Upper lobe of left lung (tissue), 6 donors: ENCODE results near the gene FHIT. TPM values are rescaled to one million over a fixed set of nuclear protein-coding genes. Genes with fewer than 3 reads are reported as not detected.

Experiments used
- ATAC-seq, 2 donors: fragments of 200-7000 bp; cut with Tn5 transposase; one replicate each; pipeline ENCODE4 v1.9.1; 2022; ENCODE audit warnings: mild to moderate bottlenecking in 2 of 2, moderate library complexity in 2 of 2; ENCODE audit not compliant: low FRiP score in 2 of 2
- DNase-seq, 2 donors: peaks; one replicate each; pipeline ENCODE4 v3.0.0-alpha.2; 2019 to 2020
- H3K27ac ChIP-seq, 4 donors: fragments of 200-600 bp; sonication (generic); one replicate each; pipeline ENCODE4 v1.5.1; 2016 to 2019
- H3K27me3 ChIP-seq, 4 donors: fragments of 200-600 bp; sonication (generic); one replicate each; pipeline ENCODE4 v1.5.1; 2017 to 2019
- H3K36me3 ChIP-seq, 4 donors: fragments of 200-600 bp; sonication (generic); one replicate each; pipeline ENCODE4 v1.5.1; 2016 to 2019
- H3K4me1 ChIP-seq, 4 donors: fragments of 200-600 bp; sonication (generic); one replicate each; pipeline ENCODE4 v1.5.1; 2018 to 2019
- H3K4me3 ChIP-seq, 4 donors: fragments of 200-600 bp; sonication (generic); one replicate each; pipeline ENCODE4 v1.5.1; 2017 to 2019; ENCODE audit warnings: mild to moderate bottlenecking in 2 of 4, moderate library complexity in 1 of 4
- H3K9me3 ChIP-seq, 4 donors: fragments of 200-600 bp; sonication (generic); one replicate each; pipeline ENCODE4 v1.5.1; 2018 to 2019
- EP300 ChIP-seq, 4 donors: sonication (generic); formaldehyde crosslinking; IDR thresholded peaks; one replicate each; pipeline ENCODE4 v1.5.1; 2017; ENCODE audit warnings: antibody characterized with exemption in 4 of 4, control low read depth in 2 of 4
- POLR2A ChIP-seq, 4 donors: fragments of 450-650 bp; IDR thresholded peaks; one replicate each; pipeline ENCODE4 v1.5.1; 2016 to 2017; ENCODE audit warnings: antibody characterized with exemption in 4 of 4, mild to moderate bottlenecking in 2 of 4
- POLR2AphosphoS5 ChIP-seq, 2 donors: sonication (generic); formaldehyde crosslinking; IDR thresholded peaks; one replicate each; pipeline ENCODE4 v1.5.1; 2017; ENCODE audit warnings: antibody characterized with exemption in 2 of 2
- WGBS, 2 donors: methylation state at CpG; one replicate each; pipeline ENCODE4 v1.1.5; 2017 to 2018; 5-methylcytosine and 5-hydroxymethylcytosine counted together
- total RNA-seq, 6 donors: library from RNA; depleted of rRNA in 4 of 6; stranded (reverse); fragments of >200 nt in 4 of 6; gene quantifications; one replicate each; pipeline versions ENCODE4 v1.1.0 to v1.2.1, GENCODE V29; 2016 to 2021
- TF ChIP-seq, protein P1 (sequence below), 6 experiments: fragments of 450-650 bp in 4 of 6; fragments of 200-600 bp in 2 of 6; sonication (generic) in 2 of 6; IDR thresholded peaks; one replicate each; pipeline ENCODE4 v1.5.1; 2016 to 2019; ENCODE audit warnings: antibody characterized with exemption in 6 of 6
- donor health status: DM: no; HTN: no; CAD: no; lungs with moderate emphysema.
- donor health status: DM: no; HTN: yes; CAD: no; lungs with severe emphysema.

The FHIT gene
- total RNA-seq, 6 donors from 2014 or later, result 6.8 to 56.6 (median 11.1) TPM

DNA sequence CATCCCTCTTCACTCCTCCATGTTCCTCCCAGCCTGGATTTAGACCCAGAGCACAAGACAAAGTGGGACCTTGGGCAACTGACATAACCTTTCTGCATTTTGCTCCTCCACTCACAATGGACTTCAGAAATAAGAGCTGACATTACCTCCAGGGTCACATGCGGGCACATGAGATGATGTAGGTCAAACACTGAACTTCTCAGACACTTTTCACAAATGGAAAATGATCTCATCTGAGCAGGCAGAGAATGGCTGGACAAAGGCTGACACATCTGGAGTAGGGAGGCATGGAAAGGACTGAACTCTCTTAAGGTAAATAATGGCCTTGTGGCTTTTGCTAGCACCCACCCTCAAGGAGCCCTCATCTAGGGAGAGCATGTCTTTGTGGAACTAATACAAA is 1352.2 kb downstream of the FHIT start:
- Histone ChIP-seq H3K4me1 (no peaks in the 10 kb centered on the region), H3K27me3 (no peaks in the 10 kb centered on the region), H3K27ac (no peak overlapping the region), H3K4me3 (no peak overlapping the region), H3K9me3 (no peaks in the 10 kb centered on the region), H3K36me3 (no peaks in the 10 kb centered on the region)
- TF ChIP-seq EP300 (IDR thresholded peaks at IDR 0.05) (no peak), POLR2A (IDR thresholded peaks at IDR 0.05) (no peak), POLR2AphosphoS5 (IDR thresholded peaks at IDR 0.05) (no peak)
- TF ChIP-seq, protein P1, sequence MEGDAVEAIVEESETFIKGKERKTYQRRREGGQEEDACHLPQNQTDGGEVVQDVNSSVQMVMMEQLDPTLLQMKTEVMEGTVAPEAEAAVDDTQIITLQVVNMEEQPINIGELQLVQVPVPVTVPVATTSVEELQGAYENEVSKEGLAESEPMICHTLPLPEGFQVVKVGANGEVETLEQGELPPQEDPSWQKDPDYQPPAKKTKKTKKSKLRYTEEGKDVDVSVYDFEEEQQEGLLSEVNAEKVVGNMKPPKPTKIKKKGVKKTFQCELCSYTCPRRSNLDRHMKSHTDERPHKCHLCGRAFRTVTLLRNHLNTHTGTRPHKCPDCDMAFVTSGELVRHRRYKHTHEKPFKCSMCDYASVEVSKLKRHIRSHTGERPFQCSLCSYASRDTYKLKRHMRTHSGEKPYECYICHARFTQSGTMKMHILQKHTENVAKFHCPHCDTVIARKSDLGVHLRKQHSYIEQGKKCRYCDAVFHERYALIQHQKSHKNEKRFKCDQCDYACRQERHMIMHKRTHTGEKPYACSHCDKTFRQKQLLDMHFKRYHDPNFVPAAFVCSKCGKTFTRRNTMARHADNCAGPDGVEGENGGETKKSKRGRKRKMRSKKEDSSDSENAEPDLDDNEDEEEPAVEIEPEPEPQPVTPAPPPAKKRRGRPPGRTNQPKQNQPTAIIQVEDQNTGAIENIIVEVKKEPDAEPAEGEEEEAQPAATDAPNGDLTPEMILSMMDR (IDR thresholded peaks at IDR 0.05), result no peak
- 100% methylated on average over 1 of the region's 1 CpG for WGBS, 2 donors
- ATAC-seq, result no peak
- DNase-seq, result no peak

DNA sequence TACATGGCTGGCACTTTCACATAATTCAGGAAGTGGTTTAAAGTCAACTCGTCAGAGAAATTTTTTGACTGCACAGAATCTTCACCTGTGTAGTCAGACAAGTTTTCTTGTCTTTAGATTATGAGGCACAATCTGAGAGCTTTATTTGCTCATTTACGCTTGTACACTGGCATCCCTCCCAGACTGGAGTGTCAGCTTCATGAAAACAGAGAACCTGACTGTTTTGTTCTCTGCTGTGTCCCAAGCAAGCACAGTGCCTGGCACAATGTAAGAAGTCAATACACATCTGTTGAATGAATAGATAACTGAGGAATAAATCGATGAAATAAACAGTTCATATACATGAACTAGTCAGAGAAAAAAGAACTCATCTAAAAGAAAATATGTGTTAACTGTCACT is 1355.3 kb downstream of the FHIT start:
- Histone ChIP-seq H3K36me3 (no peaks in the 10 kb centered on the region), H3K27me3 (no peaks in the 10 kb centered on the region), H3K4me3 (no peak overlapping the region), H3K9me3 (no peaks in the 10 kb centered on the region), H3K27ac (no peak overlapping the region), H3K4me1 (no peaks in the 10 kb centered on the region)
- DNase-seq (no peak), ATAC-seq (no peak)
- WGBS, 2 donors, result 46 to 66% methylated on average over 3 of the region's 3 CpGs
- TF ChIP-seq, protein P1 (IDR thresholded peaks at IDR 0.05), result no peak
- TF ChIP-seq POLR2AphosphoS5 (IDR thresholded peaks at IDR 0.05), result no peak
- no peak for TF ChIP-seq POLR2A (IDR thresholded peaks at IDR 0.05)
- TF ChIP-seq EP300 (IDR thresholded peaks at IDR 0.05), result no peak

DNA sequence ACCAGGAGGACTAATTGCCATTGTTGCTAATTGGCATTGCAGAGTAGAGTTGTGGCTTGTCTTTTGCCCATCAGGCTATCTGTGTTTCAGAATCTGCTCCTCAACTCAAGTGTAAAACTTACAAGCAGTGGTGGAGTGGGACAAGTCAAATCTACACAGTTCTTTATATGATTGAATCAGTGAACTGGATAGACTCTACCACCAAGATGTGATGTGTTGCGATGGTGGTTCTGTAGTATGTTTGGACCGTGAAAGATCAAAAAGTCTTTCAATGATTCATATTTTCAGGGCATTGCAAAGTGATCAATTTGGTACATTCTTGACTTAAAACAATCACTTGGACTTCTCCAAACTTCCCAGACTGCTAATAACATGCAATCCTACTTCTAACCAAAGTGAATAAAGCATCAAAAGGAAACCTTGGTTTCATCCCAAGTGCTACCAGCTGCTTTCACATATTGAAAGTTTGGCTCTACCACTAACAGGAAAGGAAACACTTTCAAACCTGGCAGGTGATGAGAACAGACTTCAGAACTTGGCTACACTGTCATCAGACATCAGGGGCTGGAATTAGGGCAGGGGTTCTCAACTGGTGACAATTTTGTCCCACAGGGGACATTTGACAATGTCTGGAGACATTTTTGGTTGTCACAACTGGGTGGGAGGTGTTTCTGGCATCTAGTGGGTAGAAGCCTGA is 1356.7 kb downstream of the FHIT start:
- no peak overlapping the region for H3K27ac ChIP-seq
- H3K4me1 ChIP-seq, result no peaks in the 10 kb centered on the region
- H3K4me3 ChIP-seq, result no peak overlapping the region
- TF ChIP-seq, protein P1 (IDR thresholded peaks at IDR 0.05), result no peak
- TF ChIP-seq POLR2A (IDR thresholded peaks at IDR 0.05) (no peak), EP300 (IDR thresholded peaks at IDR 0.05) (no peak), POLR2AphosphoS5 (IDR thresholded peaks at IDR 0.05) (no peak)
- H3K36me3 ChIP-seq, result no peaks in the 10 kb centered on the region
- H3K9me3 ChIP-seq, result no peaks in the 10 kb centered on the region
- ATAC-seq, result no peak
- no peaks in the 10 kb centered on the region for H3K27me3 ChIP-seq
- 90 to 93% methylated on average over 2 of the region's 2 CpGs for WGBS, 2 donors
- DNase-seq, result no peak

DNA sequence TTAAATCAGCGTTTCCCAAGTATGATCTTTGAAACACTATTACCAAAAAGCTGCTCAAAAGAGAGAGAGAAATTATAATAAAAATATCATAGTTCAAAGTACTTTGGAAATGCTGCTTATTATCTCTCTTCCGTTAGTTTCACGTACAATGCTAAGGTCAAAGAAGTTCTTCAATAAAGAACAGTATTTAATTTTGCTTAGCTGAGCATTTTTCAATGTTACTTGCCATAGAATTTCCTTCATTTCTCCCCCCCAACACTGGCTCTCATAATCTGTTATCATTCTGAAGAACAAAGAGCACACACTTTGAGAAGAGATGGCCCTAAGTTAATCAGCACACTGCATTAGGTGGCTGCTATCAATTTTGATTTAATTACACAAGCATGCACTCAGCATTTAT is 1360.6 kb downstream of the FHIT start:
- no peak overlapping the region for H3K4me3 ChIP-seq
- H3K27ac ChIP-seq, result no peak overlapping the region
- no peak for DNase-seq
- H3K4me1 ChIP-seq, result no peaks in the 10 kb centered on the region
- no peak for ATAC-seq
- 96 to 98% methylated on average over 3 of the region's 3 CpGs for WGBS, 2 donors
- H3K27me3 ChIP-seq, result no peaks in the 10 kb centered on the region
- H3K36me3 ChIP-seq, result no peaks in the 10 kb centered on the region
- no peaks in the 10 kb centered on the region for H3K9me3 ChIP-seq
- TF ChIP-seq POLR2A (IDR thresholded peaks at IDR 0.05) (no peak), POLR2AphosphoS5 (IDR thresholded peaks at IDR 0.05) (no peak), EP300 (IDR thresholded peaks at IDR 0.05) (no peak)
- TF ChIP-seq, protein P1 (IDR thresholded peaks at IDR 0.05), result no peak

DNA sequence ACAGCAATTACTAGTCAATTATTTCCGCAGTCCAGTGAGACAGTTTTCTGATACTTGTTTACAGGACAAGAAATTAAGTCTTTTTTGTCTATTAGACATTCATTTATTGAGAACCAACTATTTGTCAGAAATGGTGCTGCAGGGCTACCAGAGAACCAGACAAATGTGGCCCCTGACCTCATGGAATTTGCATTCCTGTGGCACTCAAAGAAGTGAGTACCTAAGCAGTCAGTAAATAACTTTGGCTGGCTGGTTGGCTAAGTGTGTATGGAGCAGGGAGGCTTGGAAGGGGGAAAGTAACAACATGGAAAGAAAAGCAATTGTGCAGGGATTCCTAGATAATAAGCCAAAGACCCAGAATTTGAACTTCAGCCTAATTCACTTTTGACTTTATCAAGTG is 1364.5 kb downstream of the FHIT start:
- Histone ChIP-seq H3K27me3 (no peaks in the 10 kb centered on the region), H3K4me1 (no peaks in the 10 kb centered on the region), H3K4me3 (no peak overlapping the region), H3K36me3 (no peaks in the 10 kb centered on the region), H3K9me3 (no peaks in the 10 kb centered on the region), H3K27ac (no peak overlapping the region)
- DNase-seq, result no peak
- ATAC-seq, result no peak
- TF ChIP-seq POLR2AphosphoS5 (IDR thresholded peaks at IDR 0.05) (no peak), POLR2A (IDR thresholded peaks at IDR 0.05) (no peak), EP300 (IDR thresholded peaks at IDR 0.05) (no peak)
- TF ChIP-seq, protein P1 (IDR thresholded peaks at IDR 0.05), result no peak
- 90 to 100% methylated on average over 1 of the region's 1 CpG for WGBS, 2 donors
